BLaER1 treated with 17β-estradiol and CSF1 and Interleukin-3, amounts not matched to agents 10 nM and 100 nM (cell line): ENCODE data around the gene HIC1.
A peak's percentile ranks its signal among the peaks of the same experiment; 100 is the strongest.
"Not testable (repeated sequence)": the region's sequence is repeated elsewhere in the genome, so short reads cannot be mapped to it uniquely, and the experiment has no call there.

Source experiments
- H3K27ac ChIP-seq, 11 experiments: shearing (Covaris generic); formaldehyde crosslinking; 2 replicates each; pipeline ENCODE4 v1.8.1; 2022
- H3K27me3 ChIP-seq, 11 experiments: shearing (Covaris generic); formaldehyde crosslinking; 2 replicates each; pipeline ENCODE4 v1.8.1; 2022
- H3K36me3 ChIP-seq, 11 experiments: shearing (Covaris generic); formaldehyde crosslinking; 2 replicates each; pipeline ENCODE4 v1.8.1; 2022
- H3K4me1 ChIP-seq, 10 experiments: shearing (Covaris generic); formaldehyde crosslinking; 2 replicates each; pipeline ENCODE4 v1.8.1; 2022
- H3K4me2 ChIP-seq, 11 experiments: shearing (Covaris generic); formaldehyde crosslinking; 2 replicates each; pipeline ENCODE4 v1.8.1; 2022
- H3K4me3 ChIP-seq, 10 experiments: shearing (Covaris generic); formaldehyde crosslinking; 2 replicates each; pipeline ENCODE4 v1.8.1; 2022
- H3K9ac ChIP-seq, 11 experiments: shearing (Covaris generic); formaldehyde crosslinking; 2 replicates each; pipeline ENCODE4 v1.8.1; 2022
- H3K9me3 ChIP-seq, 11 experiments: shearing (Covaris generic); formaldehyde crosslinking; replicated peaks in 1 of 11; 2 replicates each; pipeline ENCODE4 v1.8.1; 2022
- H4K20me1 ChIP-seq, 11 experiments: shearing (Covaris generic); formaldehyde crosslinking; 2 replicates each; pipeline ENCODE4 v1.8.1; 2022
- Cebpa-rat ChIP-seq, 11 experiments: shearing (Covaris generic); IDR thresholded peaks; 2 replicates each; pipeline ENCODE4 v1.8.1; 2022

Gene HIC1

DNA sequence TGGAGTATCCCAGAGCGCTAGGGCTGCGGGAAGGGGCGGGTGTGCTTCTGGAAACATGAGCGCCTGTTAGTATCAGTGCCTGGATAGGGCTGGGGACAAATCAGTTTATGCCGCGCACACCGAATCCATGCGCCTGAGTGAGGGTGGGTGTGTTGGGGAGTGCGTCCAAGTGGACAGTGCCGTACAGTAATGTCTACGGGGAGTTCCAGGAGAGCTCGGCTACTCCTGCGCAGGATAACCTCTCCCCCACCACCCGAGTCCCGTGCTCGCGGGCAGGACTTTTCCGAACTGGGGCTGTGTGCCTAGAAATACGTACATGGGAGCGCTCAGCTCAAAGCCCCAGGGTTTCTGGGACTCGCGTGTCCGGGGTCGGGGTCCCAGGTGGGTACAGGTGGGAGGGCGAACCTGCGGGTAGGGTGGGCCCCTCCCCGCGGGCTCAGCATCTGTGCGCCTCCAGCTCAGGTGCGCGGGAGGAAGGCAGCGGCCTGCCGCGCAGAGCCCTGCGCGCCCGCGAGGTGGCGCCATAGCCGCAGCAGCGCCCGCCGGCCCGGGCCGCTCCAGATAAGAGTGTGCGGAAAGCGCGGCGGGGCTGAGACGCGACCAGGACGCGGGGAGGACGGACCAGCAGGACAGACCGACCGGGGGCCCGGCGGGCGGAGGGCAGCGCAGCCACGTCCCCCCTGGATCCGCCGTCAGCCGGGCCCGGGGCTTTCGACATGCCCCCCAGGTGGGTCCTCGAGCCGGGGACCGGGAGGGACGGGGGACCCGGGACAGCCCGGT lies at the start of gene HIC1:
HIC1 (plus strand) TSS at position 592 of the 780 bp plus-strand sequence. CDS start 1,588 bp downstream, outside the sequence.
- peaks cover 77 to 93% (median 88%) of the 10 kb centered on the region in 11 experiments for H3K27me3 ChIP-seq
- H4K20me1 ChIP-seq, result peaks cover 34 to 71% (median 58%) of the 10 kb centered on the region in 11 experiments; a peak in 20 of 22 replicates

DNA sequence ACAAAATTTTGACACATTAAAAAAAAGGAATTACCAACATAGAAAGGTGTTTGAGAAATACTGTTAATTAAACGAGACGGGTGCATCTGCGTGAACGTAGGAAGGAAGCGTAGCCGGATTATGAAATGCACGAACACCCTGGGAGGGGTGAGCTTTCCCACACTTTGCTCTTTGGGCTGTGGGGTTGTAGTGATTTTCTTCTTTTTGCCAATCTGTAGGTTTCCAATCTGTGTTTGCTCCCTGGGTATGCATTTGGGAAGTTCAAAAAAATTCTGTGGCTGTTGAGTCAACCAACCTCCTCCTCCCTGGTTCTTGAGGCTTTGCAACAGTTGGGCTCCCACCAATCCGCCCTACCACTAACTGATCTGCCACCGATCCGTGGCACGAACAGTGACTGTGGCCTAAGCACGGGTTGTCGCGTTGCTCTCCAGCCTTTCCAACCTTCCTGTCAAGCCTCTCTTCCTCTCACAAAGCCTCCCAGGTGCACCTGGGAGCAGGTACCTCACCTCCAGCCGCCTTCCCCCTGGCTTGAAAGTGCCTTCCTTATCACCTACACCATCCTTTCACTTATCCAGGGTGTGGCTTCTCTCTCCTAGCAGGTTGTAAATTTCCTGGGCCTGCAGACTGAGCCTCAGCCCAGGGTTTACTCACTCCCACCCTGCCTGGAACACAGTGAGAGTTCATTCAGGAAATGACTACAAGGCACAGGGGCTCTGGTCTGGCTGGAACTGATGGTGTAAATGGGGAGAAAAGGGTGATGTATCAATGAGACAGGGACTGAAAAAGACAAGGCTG lies 46.4 kb upstream of the HIC1 start:
- no peak overlapping the region for H3K27ac ChIP-seq
- no peak overlapping the region for H3K4me3 ChIP-seq
- TF ChIP-seq Cebpa-rat (IDR thresholded peaks at IDR 0.05), result no peak
- no peak overlapping the region for H3K9ac ChIP-seq
- H3K4me1 ChIP-seq, result peaks cover 20 to 47% (median 38%) of the 10 kb centered on the region in 10 experiments
- H4K20me1 ChIP-seq, result no peaks in the 10 kb centered on the region
- peak overlapping the region in 5 of 11 experiments; percentile 11 to 22 (median 15); a peak in 5 of 22 replicates for H3K4me2 ChIP-seq
- H3K36me3 ChIP-seq, result peaks cover 0 to 9% (median 0%) of the 10 kb centered on the region in 11 experiments; a peak in 3 of 22 replicates
- H3K9me3 ChIP-seq, result no peaks in the 10 kb centered on the region
- no peaks in the 10 kb centered on the region for H3K27me3 ChIP-seq

More for the DNA sequence above, at the start of gene HIC1:
- Histone ChIP-seq H3K9me3 (no peaks in the 10 kb centered on the region), H3K27ac (peak within 1 kb of the TSS in 4 of 11 experiments; percentile 32 to 48 (median 34); a peak in 5 of 22 replicates), H3K9ac (peak within 1 kb of the TSS; percentile 57 to 76 (median 71); a peak in 20 of 22 replicates), H3K4me3 (peak within 1 kb of the TSS; percentile 60 to 76 (median 64)), H3K4me1 (peaks cover 46 to 78% (median 67%) of the 10 kb centered on the region in 10 experiments), H3K36me3 (peaks cover 0 to 8% (median 0%) of the 10 kb centered on the region in 11 experiments; a peak in 5 of 22 replicates), H3K4me2 (peak within 1 kb of the TSS; percentile 93 to 100 (median 99))
- no peak for TF ChIP-seq Cebpa-rat (IDR thresholded peaks at IDR 0.05)

- H4K20me1 ChIP-seq, result no peaks in the 10 kb centered on the region
- H3K4me1 ChIP-seq, result peaks cover 20 to 50% (median 41%) of the 10 kb centered on the region in 10 experiments
- H3K9me3 ChIP-seq, result peaks cover 0 to 5% (median 0%) of the 10 kb centered on the region in 11 experiments; a peak in 1 of 22 replicates
- no peaks in the 10 kb centered on the region for H3K27me3 ChIP-seq
- no peak overlapping the region for H3K27ac ChIP-seq
- H3K4me2 ChIP-seq, result no peak overlapping the region
- H3K4me3 ChIP-seq, result no peak overlapping the region
- H3K9ac ChIP-seq, result no peak overlapping the region
- peaks cover 0 to 14% (median 0%) of the 10 kb centered on the region in 11 experiments; a peak in 3 of 22 replicates for H3K36me3 ChIP-seq
- TF ChIP-seq Cebpa-rat (IDR thresholded peaks at IDR 0.05), result no peak
Measured at GRCh38 chr17:2009737-2010136, 45.2 kb upstream of the HIC1 start.

GRCh38 chr17:2011411-2012371 lies 43.2 kb upstream of the HIC1 start:
- Histone ChIP-seq H3K4me1 (peaks cover 20 to 65% (median 49%) of the 10 kb centered on the region in 10 experiments), H3K27me3 (no peaks in the 10 kb centered on the region), H3K9ac (peak overlapping the region in 9 of 11 experiments; percentile 31 to 73 (median 59); a peak in 19 of 22 replicates), H3K27ac (peak overlapping the region in 9 of 11 experiments; percentile 33 to 81 (median 67); a peak in 17 of 22 replicates), H3K36me3 (peaks cover 0 to 6% (median 0%) of the 10 kb centered on the region in 11 experiments; a peak in 3 of 22 replicates), H4K20me1 (peaks cover 0 to 3% (median 0%) of the 10 kb centered on the region in 11 experiments; a peak in 1 of 22 replicates), H3K4me3 (peak overlapping the region in 6 of 10 experiments; percentile 4 to 45 (median 22); a peak in 9 of 20 replicates), H3K9me3 (peaks cover 0 to 5% (median 0%) of the 10 kb centered on the region in 11 experiments; a peak in 1 of 22 replicates), H3K4me2 (peak overlapping the region; percentile 70 to 90 (median 82))
- no peak for TF ChIP-seq Cebpa-rat (IDR thresholded peaks at IDR 0.05)

GRCh38 chr17:2012499-2012898 lies 42.4 kb upstream of the HIC1 start:
- Histone ChIP-seq H3K4me2 (peak overlapping the region; percentile 70 to 90 (median 82)), H3K36me3 (0 out of 22 replicates have a peak, but pooled peaks cover 0 to 5% (median 0%) of the 10 kb centered on the region in 11 experiments), H3K9ac (peak overlapping the region in 9 of 11 experiments; percentile 31 to 73 (median 59); a peak in 15 of 22 replicates), H4K20me1 (peaks cover 0 to 10% (median 0%) of the 10 kb centered on the region in 11 experiments; a peak in 4 of 22 replicates), H3K4me1 (peaks cover 26 to 73% (median 57%) of the 10 kb centered on the region in 10 experiments), H3K27me3 (no peaks in the 10 kb centered on the region), H3K4me3 (peak overlapping the region in 5 of 10 experiments; percentile 4 to 45 (median 25); a peak in 5 of 20 replicates), H3K9me3 (peaks cover 0 to 5% (median 0%) of the 10 kb centered on the region in 11 experiments; a peak in 1 of 22 replicates), H3K27ac (peak overlapping the region in 9 of 11 experiments; percentile 33 to 81 (median 67); a peak in 16 of 22 replicates)
- TF ChIP-seq Cebpa-rat (IDR thresholded peaks at IDR 0.05), result no peak

DNA sequence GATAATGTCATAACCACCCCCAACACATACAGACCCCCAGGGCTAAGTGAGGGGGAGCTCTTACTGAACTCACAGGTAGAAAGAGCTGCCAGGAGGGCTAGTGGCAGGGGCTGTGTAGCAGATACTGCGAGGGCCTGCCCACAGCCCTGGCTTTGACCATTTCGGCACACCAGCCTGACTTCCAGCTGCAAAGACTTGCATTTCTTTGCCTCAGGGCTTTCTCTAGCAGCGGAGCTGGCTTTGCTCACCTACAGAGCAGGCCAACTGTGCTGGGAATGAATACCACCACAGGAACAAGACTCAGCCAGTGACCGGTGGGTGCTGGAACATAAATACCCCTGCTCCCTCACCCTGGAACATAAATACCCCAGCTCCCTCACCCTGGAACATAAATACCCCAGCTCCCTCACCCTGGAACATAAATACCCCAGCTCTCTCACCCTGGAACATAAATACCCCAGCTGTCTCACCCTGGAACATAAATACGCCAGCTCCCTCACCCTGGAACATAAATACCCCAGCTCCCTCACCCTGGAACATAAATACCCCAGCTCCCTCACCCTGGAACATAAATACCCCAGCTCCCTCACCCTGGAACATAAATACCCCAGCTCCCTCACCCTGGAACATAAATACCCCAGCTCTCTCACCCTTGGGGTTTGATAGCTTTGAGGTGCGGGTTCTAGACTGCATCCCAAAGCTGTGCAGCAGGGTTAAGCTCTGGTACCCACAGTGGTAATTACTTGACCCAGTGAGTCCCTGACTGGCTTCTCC lies 41.5 kb upstream of the HIC1 start:
- H3K9me3 ChIP-seq, H3K4me3 ChIP-seq, H3K27me3 ChIP-seq, H3K36me3 ChIP-seq, H3K9ac ChIP-seq: not testable (repeated sequence)
- H4K20me1 ChIP-seq, result peaks cover 0 to 17% (median 6%) of the 10 kb centered on the region in 11 experiments; a peak in 12 of 22 replicates
- peak overlapping the region in 10 of 11 experiments; percentile 70 to 88 (median 82); a peak in 15 of 22 replicates for H3K4me2 ChIP-seq
- H3K4me1 ChIP-seq, result peaks cover 36 to 80% (median 63%) of the 10 kb centered on the region in 10 experiments
- peak overlapping the region in 4 of 11 experiments; percentile 12 to 63 (median 26); a peak in 1 of 22 replicates for H3K27ac ChIP-seq

DNA sequence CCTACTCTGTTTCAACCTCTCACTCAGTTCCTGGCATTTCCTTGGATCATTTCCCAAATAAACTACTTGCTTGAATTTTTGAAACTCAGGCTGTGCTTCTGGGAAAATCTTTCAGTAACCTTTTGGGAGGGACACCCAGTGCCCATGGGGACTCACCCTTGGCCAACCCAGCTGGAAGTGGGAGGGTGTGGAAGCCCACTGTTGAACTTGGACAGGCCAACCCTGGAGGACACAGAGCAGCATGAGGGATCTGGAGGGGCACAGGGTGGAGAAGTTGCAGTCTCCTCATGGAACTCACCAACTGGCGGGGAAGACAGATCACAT lies 40.9 kb upstream of the HIC1 start:
- Histone ChIP-seq H4K20me1 (peaks cover 0 to 22% (median 12%) of the 10 kb centered on the region in 11 experiments; a peak in 12 of 22 replicates), H3K9ac (no peak overlapping the region), H3K36me3 (0 out of 22 replicates have a peak, but pooled peaks cover 0 to 5% (median 0%) of the 10 kb centered on the region in 11 experiments), H3K9me3 (peaks cover 0 to 5% (median 0%) of the 10 kb centered on the region in 11 experiments; a peak in 1 of 22 replicates), H3K27ac (no peak overlapping the region), H3K4me2 (peak overlapping the region in 2 of 11 experiments; percentile 9 to 24; a peak in 4 of 22 replicates), H3K4me1 (peaks cover 41 to 80% (median 63%) of the 10 kb centered on the region in 10 experiments), H3K27me3 (peaks cover 0 to 14% (median 0%) of the 10 kb centered on the region in 11 experiments; a peak in 5 of 22 replicates), H3K4me3 (no peak overlapping the region)
- no peak for TF ChIP-seq Cebpa-rat (IDR thresholded peaks at IDR 0.05)
